NT2/D1 (cell line): ENCODE results near the gene NPHP3.

ENCODE experiments used
- SUZ12 ChIP-seq: IDR thresholded peaks from 2 replicates; pipeline ENCODE4 v1.6.1; 2011; ENCODE audit not compliant: insufficient read length, insufficient read depth; ENCODE audit errors: extremely low read depth
- YY1 ChIP-seq: IDR thresholded peaks from 2 replicates; pipeline ENCODE4 v1.6.1; 2011; ENCODE audit not compliant: insufficient read length, insufficient read depth
- ZNF274 ChIP-seq: IDR thresholded peaks from 2 replicates; pipeline ENCODE4 v1.6.1; 2011; ENCODE audit warnings: mild to moderate bottlenecking, low read depth, low read length

- TF ChIP-seq ZNF274 (no peak), SUZ12 (no peak), YY1 (no peak)
Observed at GRCh38 chr3:132654721-132655120, 67.5 kb downstream of the NPHP3 start.
